HL-60 (cell line): ENCODE measurements around the gene COL4A2.

ENCODE experiments used
- CTCF ChIP-seq: IDR thresholded peaks from one replicate; pipeline ENCODE4 v1.5.1; 2011; ENCODE audit warnings: low read length, control low read depth, inconsistent platforms; ENCODE audit not compliant: insufficient read depth
- REST ChIP-seq: IDR thresholded peaks from 2 replicates; pipeline ENCODE4 v1.6.1; 2012; ENCODE audit warnings: low read depth; ENCODE audit not compliant: insufficient replicate concordance

GRCh38 chr13:110499621-110500281 lies 192.7 kb downstream of the COL4A2 start:
- no peak for TF ChIP-seq CTCF
- no peak for TF ChIP-seq REST
